ENCODE measurements around the gene FADS3. TPM values are rescaled to one million over a fixed set of nuclear protein-coding genes. Genes with fewer than 3 reads are reported as not detected.

FADS3 gene
- total RNA-seq, 4 donors from 2014 or later, result 9.5 to 76.7 (median 18.4) TPM

- Histone ChIP-seq H3K9me3 (no peaks in the 10 kb centered on the region), H3K27ac (no peak overlapping the region), H3K4me1 (peaks cover 0 to 6% (median under 1%) of the 10 kb centered on the region in 4 donors), H3K4me3 (no peak overlapping the region), H3K36me3 (peaks cover 0 to 34% (median 0%) of the 10 kb centered on the region in 3 donors), H3K27me3 (no peaks in the 10 kb centered on the region)
- DNase-seq, result no peak
- no peak for TF ChIP-seq POLR2A (IDR thresholded peaks at IDR 0.05)
- TF ChIP-seq CTCF (IDR thresholded peaks at IDR 0.05), result no peak
Observed at GRCh38 chr11:61839742-61840141, 51.6 kb downstream of the FADS3 start.

- Histone ChIP-seq H3K36me3 (peaks cover 0 to 34% (median 0%) of the 10 kb centered on the region in 3 donors), H3K4me3 (no peak overlapping the region), H3K4me1 (peaks cover 0 to 14% (median 3%) of the 10 kb centered on the region in 4 donors), H3K27me3 (no peaks in the 10 kb centered on the region), H3K27ac (no peak overlapping the region), H3K9me3 (no peaks in the 10 kb centered on the region)
- TF ChIP-seq POLR2A (IDR thresholded peaks at IDR 0.05), result no peak
- TF ChIP-seq CTCF (IDR thresholded peaks at IDR 0.05), result no peak
- DNase-seq, result no peak
Observed at GRCh38 chr11:61838921-61839320, 52.4 kb downstream of the FADS3 start.

- Histone ChIP-seq H3K4me1 (peaks cover 0 to 15% (median 3%) of the 10 kb centered on the region in 4 donors), H3K4me3 (no peak overlapping the region), H3K27ac (no peak overlapping the region), H3K9me3 (no peaks in the 10 kb centered on the region), H3K27me3 (no peaks in the 10 kb centered on the region), H3K36me3 (peaks cover 0 to 34% (median 0%) of the 10 kb centered on the region in 3 donors)
- TF ChIP-seq CTCF (IDR thresholded peaks at IDR 0.05) (no peak), POLR2A (IDR thresholded peaks at IDR 0.05) (no peak)
- DNase-seq, result no peak
Observed at GRCh38 chr11:61838501-61838900, 52.8 kb downstream of the FADS3 start.

- H3K36me3 ChIP-seq, result peaks cover 0 to 31% (median 0%) of the 10 kb centered on the region in 3 donors
- no peak for TF ChIP-seq CTCF (IDR thresholded peaks at IDR 0.05)
- TF ChIP-seq POLR2A (IDR thresholded peaks at IDR 0.05), result no peak
Observed at GRCh38 chr11:61837411-61838005, 53.8 kb downstream of the FADS3 start.

GRCh38 chr11:61836193-61836592 is 55.2 kb downstream of the FADS3 start:
- TF ChIP-seq CTCF (IDR thresholded peaks at IDR 0.05) (no peak), POLR2A (IDR thresholded peaks at IDR 0.05) (no peak)
- Histone ChIP-seq H3K36me3 (peaks cover 0 to 21% (median 0%) of the 10 kb centered on the region in 3 donors), H3K27me3 (no peaks in the 10 kb centered on the region), H3K27ac (no peak overlapping the region), H3K4me1 (peaks cover 0 to 15% (median 3%) of the 10 kb centered on the region in 4 donors), H3K4me3 (no peak overlapping the region), H3K9me3 (no peaks in the 10 kb centered on the region)
- no peak for DNase-seq

More at GRCh38 chr11:61837411-61838005, 53.8 kb downstream of the FADS3 start:
- DNase-seq, result no peak
- Histone ChIP-seq H3K4me3 (no peak overlapping the region), H3K9me3 (no peaks in the 10 kb centered on the region), H3K27ac (no peak overlapping the region), H3K27me3 (no peaks in the 10 kb centered on the region), H3K4me1 (peaks cover 0 to 15% (median 3%) of the 10 kb centered on the region in 4 donors)

All from Peyer's patch (tissue), 4 donors.